Measurements from ENCODE around the gene PDZRN3. TPM values are rescaled to one million over a fixed set of nuclear protein-coding genes. Genes with fewer than 3 reads are reported as not detected.

The PDZRN3 gene
- total and polyA plus RNA-seq, 2 of the 13 experiments (the other 11 are each of a cell fraction or from before 2014, with no cell fraction given), result not detected

DNA sequence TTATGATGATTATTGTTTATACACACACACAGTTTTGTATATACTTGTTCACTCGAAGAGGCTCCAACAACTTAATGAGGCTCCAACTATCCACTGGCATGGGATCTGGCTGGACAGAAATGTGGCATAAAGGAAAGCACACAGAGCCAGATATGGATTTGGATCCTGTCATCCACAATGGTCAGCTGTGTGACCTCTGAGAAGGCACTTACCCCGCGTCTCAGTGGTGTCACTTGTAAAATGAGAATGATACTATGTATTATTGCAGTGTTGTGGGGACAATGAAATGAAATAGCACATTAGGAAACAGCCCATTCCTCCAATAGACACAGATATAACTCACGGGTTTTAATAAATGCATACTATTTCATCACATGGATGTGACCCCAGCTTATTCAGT lies 42.2 kb downstream of the PDZRN3 start:
- in situ Hi-C loops (cut with HindIII; ENCODE audit: extremely low pct_ligation_motif_present, low pct_unique_long_range_greater_than_20kb), result no loop called here
- H3K4me2 ChIP-seq (ENCODE audit: low read depth, low read length), result no peak overlapping the region
- FAIRE-seq, result no peak
- ChIA-PET POLR2A (no interaction called here), CTCF (ENCODE audit: low intra/inter-chr PET ratio, low total read pairs) (no interaction called here)
- no peaks in the 10 kb centered on the region for H4K20me1 ChIP-seq (ENCODE audit: insufficient read depth, low read length)
- H3K9ac ChIP-seq (ENCODE audit: insufficient read depth, low read depth, low read length), result no peak overlapping the region
- no peak for ATAC-seq
- no peak overlapping the region for H2AFZ ChIP-seq (ENCODE audit: low read length)
- BruUV-seq (replicated peaks), result no TSS peak
- WGBS (ENCODE audit: low lambda C conversion rate), result 69% methylated on average over 4 of the region's 4 CpGs
- no peaks in the 10 kb centered on the region for H3K4me1 ChIP-seq (ENCODE audit: insufficient read depth, low read length)
- no peaks in the 10 kb centered on the region for H3K79me2 ChIP-seq (ENCODE audit: insufficient read depth, low read length)
- intact Hi-C loops (cut with micrococcal nuclease; ENCODE audit: unreplicated experiment), result no loop called here
- DNase-seq (ENCODE audit: low spot score), result no peak
- no peak for TF ChIP-seq ZSCAN22 (CRISPR knock-in tag; IDR thresholded peaks at IDR 0.05)
- no peaks in the 10 kb centered on the region for H3K9me3 ChIP-seq (ENCODE audit: low read length)
- H3K27ac ChIP-seq (ENCODE audit: extremely low read length, insufficient read depth, low read length), result no peak overlapping the region
- H3K27me3 ChIP-seq (ENCODE audit: control insufficient read depth in 1 of 2, insufficient read depth in 2 of 2, low read length in 2 of 2), result no peaks in the 10 kb centered on the region
- H3K36me3 ChIP-seq (replicated peaks in 1 of 2; ENCODE audit: control insufficient read depth in 1 of 2, insufficient read depth in 2 of 2, low read length in 2 of 2), result no peaks in the 10 kb centered on the region
- no peak overlapping the region for H3K4me3 ChIP-seq (replicated peaks in 1 of 3; ENCODE audit: insufficient read depth in 1 of 3, low read depth in 2 of 3, low read length in 3 of 3)

GRCh38 chr3:73581134-73581846 lies 43.5 kb downstream of the PDZRN3 start:
- H3K4me1 ChIP-seq (ENCODE audit: insufficient read depth, low read length), result no peaks in the 10 kb centered on the region
- intact Hi-C loops (cut with micrococcal nuclease; ENCODE audit: unreplicated experiment), result no loop called here
- ChIA-PET POLR2A (no interaction called here), CTCF (ENCODE audit: low intra/inter-chr PET ratio, low total read pairs) (no interaction called here)
- H3K4me2 ChIP-seq (ENCODE audit: low read depth, low read length), result no peak overlapping the region
- no peak overlapping the region for H3K9ac ChIP-seq (ENCODE audit: insufficient read depth, low read depth, low read length)
- no TSS peak for BruUV-seq (replicated peaks)
- no peak overlapping the region for H3K27ac ChIP-seq (ENCODE audit: extremely low read length, insufficient read depth, low read length)
- FAIRE-seq (no peak), ATAC-seq (no peak), DNase-seq (ENCODE audit: low spot score) (no peak)
- TF ChIP-seq U2AF1 (optimal IDR thresholded peaks at IDR 0.05; ENCODE audit: low read depth, low read length) (no peak), RNF2 (conservative IDR thresholded peaks at IDR 0.05; ENCODE audit: low read depth) (no peak), SALL2 (CRISPR knock-in tag; IDR thresholded peaks at IDR 0.05) (no peak), SNAI1 (CRISPR knock-in tag; IDR thresholded peaks at IDR 0.05; ENCODE audit: borderline replicate concordance) (no peak), ZBTB3 (CRISPR knock-in tag; IDR thresholded peaks at IDR 0.05; ENCODE audit: borderline replicate concordance, low read depth) (no peak)
- TF ChIP-seq, protein P1, sequence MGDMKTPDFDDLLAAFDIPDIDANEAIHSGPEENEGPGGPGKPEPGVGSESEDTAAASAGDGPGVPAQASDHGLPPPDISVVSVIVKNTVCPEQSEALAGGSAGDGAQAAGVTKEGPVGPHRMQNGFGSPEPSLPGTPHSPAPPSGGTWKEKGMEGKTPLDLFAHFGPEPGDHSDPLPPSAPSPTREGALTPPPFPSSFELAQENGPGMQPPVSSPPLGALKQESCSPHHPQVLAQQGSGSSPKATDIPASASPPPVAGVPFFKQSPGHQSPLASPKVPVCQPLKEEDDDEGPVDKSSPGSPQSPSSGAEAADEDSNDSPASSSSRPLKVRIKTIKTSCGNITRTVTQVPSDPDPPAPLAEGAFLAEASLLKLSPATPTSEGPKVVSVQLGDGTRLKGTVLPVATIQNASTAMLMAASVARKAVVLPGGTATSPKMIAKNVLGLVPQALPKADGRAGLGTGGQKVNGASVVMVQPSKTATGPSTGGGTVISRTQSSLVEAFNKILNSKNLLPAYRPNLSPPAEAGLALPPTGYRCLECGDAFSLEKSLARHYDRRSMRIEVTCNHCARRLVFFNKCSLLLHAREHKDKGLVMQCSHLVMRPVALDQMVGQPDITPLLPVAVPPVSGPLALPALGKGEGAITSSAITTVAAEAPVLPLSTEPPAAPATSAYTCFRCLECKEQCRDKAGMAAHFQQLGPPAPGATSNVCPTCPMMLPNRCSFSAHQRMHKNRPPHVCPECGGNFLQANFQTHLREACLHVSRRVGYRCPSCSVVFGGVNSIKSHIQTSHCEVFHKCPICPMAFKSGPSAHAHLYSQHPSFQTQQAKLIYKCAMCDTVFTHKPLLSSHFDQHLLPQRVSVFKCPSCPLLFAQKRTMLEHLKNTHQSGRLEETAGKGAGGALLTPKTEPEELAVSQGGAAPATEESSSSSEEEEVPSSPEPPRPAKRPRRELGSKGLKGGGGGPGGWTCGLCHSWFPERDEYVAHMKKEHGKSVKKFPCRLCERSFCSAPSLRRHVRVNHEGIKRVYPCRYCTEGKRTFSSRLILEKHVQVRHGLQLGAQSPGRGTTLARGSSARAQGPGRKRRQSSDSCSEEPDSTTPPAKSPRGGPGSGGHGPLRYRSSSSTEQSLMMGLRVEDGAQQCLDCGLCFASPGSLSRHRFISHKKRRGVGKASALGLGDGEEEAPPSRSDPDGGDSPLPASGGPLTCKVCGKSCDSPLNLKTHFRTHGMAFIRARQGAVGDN (CRISPR knock-in tag; IDR thresholded peaks at IDR 0.05), result no peak
- H3K9me3 ChIP-seq (ENCODE audit: low read length), result no peaks in the 10 kb centered on the region
- no peaks in the 10 kb centered on the region for H3K79me2 ChIP-seq (ENCODE audit: insufficient read depth, low read length)
- no peaks in the 10 kb centered on the region for H3K27me3 ChIP-seq (ENCODE audit: control insufficient read depth in 1 of 2, insufficient read depth in 2 of 2, low read length in 2 of 2)
- in situ Hi-C loops (cut with HindIII; ENCODE audit: extremely low pct_ligation_motif_present, low pct_unique_long_range_greater_than_20kb), result no loop called here
- no peaks in the 10 kb centered on the region for H4K20me1 ChIP-seq (ENCODE audit: insufficient read depth, low read length)
- H2AFZ ChIP-seq (ENCODE audit: low read length), result no peak overlapping the region
- 44% methylated on average over 2 of the region's 2 CpGs for WGBS (ENCODE audit: low lambda C conversion rate)
- no peaks in the 10 kb centered on the region for H3K36me3 ChIP-seq (replicated peaks in 1 of 2; ENCODE audit: control insufficient read depth in 1 of 2, insufficient read depth in 2 of 2, low read length in 2 of 2)
- H3K4me3 ChIP-seq (replicated peaks in 1 of 3; ENCODE audit: insufficient read depth in 1 of 3, low read depth in 2 of 3, low read length in 3 of 3), result no peak overlapping the region

All from HepG2 (cell line).